HUES48 (cell line): ENCODE results near the gene GRIK5.
"Not testable (repeated sequence)": the region's sequence is repeated elsewhere in the genome, so short reads cannot be mapped to it uniquely, and the experiment has no call there.

Experiments used
- H3K27ac ChIP-seq: one replicate; pipeline ENCODE4 v1.7.0; 2013; ENCODE audit warnings: low read depth, low read length, inconsistent platforms
- H3K27me3 ChIP-seq: 2 replicates; pipeline ENCODE4 v1.6.1; 2013; ENCODE audit warnings: mild to moderate bottlenecking, low read length; ENCODE audit not compliant: control insufficient read depth, insufficient read depth
- H3K36me3 ChIP-seq: 2 replicates; pipeline ENCODE4 v1.6.1; 2013; ENCODE audit warnings: low read length; ENCODE audit not compliant: control insufficient read depth, insufficient read depth
- H3K4me1 ChIP-seq: 2 replicates; pipeline ENCODE4 v1.6.1; 2013; ENCODE audit warnings: mild to moderate bottlenecking, low read length; ENCODE audit not compliant: control insufficient read depth, insufficient read depth
- H3K4me3 ChIP-seq: 2 replicates; pipeline ENCODE4 v1.5.1; 2013; ENCODE audit warnings: mild to moderate bottlenecking, low read depth, low read length
- H3K9ac ChIP-seq: 2 replicates; pipeline ENCODE4 v1.6.1; 2013; ENCODE audit warnings: mild to moderate bottlenecking, low read depth, low read length, moderate library complexity
- H3K9me3 ChIP-seq: 2 replicates; pipeline ENCODE4 v1.6.1; 2013; ENCODE audit warnings: low read length; ENCODE audit not compliant: control insufficient read depth, insufficient read depth

GRIK5 gene

DNA sequence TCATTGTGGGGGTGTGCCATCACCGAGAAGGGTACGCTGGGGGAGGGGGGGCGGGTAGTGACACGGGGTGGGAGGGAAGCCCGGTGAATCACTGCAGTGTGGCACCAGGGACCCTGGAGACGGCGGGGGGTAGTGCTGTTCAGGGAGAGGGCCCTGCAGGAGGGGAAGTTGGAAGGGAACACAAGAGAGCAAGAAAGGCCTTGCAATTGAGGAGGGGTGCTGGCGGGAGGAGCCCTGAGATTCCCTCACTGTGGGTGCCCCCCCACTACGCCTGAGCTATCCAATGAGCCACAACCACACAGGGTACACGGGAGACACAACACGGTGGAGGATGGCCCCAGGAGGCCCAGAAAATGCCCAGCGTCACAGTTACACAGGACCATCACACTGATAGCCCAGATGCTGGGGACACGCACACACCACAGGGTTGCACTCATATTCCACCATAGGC is 75.5 kb downstream of the GRIK5 start:
- Histone ChIP-seq H3K9me3 (no peaks in the 10 kb centered on the region), H3K4me3 (peak overlapping the region; percentile 60; the same call in 1 of the 2 replicates), H3K9ac (no peak overlapping the region), H3K27ac (no peak overlapping the region), H3K27me3 (peaks cover 55% of the 10 kb centered on the region), H3K36me3 (no peaks in the 10 kb centered on the region), H3K4me1 (peaks cover 12% of the 10 kb centered on the region)

DNA sequence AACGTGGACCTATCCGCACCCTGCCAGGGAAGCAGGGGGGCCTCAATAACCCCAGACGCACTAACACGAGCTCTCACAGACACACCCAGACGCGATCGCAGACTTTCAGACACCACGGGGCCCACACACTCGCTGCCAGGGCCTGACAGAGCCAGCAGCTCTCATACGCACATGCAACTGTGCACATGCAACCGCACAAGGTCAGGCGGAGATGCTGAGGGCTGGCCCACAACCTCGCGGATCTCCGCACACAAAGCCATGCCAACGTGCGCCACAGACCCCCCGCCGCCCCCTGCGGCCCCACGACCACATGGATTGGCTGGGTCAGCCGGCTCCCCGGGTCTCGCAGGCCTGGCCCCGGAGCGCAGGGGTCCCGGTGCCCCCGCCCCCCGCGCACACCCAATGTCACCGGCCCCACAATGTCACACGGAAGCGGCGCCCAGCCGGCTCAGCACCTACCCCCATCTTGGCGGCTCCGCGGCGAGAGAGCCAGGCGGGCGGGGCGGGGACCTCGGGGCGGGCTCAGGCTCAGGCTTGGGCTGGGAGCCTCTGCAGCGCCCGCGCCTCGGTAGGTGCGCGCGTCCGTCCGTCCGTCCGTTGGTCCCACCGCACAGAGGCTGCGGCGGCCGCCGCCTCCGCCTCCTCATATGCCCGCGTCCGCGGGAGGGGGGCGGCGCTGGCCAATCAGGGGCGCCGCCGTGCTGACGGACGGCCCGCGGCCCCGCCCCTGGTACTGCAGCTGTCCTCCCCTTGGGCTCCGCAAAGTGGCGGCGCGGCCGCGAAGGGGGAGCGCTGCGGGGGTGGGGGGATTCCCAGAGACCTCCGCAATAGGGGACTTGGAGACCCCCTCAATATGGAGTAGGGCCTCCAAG is 76.2 kb downstream of the GRIK5 start, which contains the start of gene ATP1A3:
Gene ATP1A3 (minus strand): TSS at position 619 of the 872 bp plus-strand sequence. CDS start 154 bp downstream, at position 465.
- Histone ChIP-seq H3K4me1 (peaks cover 9% of the 10 kb centered on the region), H3K36me3 (no peaks in the 10 kb centered on the region), H3K27ac (no peak within 1 kb of the TSS), H3K4me3 (peak within 1 kb of the TSS; percentile 60), H3K9ac (no peak within 1 kb of the TSS), H3K9me3 (no peaks in the 10 kb centered on the region), H3K27me3 (peaks cover 49% of the 10 kb centered on the region)

DNA sequence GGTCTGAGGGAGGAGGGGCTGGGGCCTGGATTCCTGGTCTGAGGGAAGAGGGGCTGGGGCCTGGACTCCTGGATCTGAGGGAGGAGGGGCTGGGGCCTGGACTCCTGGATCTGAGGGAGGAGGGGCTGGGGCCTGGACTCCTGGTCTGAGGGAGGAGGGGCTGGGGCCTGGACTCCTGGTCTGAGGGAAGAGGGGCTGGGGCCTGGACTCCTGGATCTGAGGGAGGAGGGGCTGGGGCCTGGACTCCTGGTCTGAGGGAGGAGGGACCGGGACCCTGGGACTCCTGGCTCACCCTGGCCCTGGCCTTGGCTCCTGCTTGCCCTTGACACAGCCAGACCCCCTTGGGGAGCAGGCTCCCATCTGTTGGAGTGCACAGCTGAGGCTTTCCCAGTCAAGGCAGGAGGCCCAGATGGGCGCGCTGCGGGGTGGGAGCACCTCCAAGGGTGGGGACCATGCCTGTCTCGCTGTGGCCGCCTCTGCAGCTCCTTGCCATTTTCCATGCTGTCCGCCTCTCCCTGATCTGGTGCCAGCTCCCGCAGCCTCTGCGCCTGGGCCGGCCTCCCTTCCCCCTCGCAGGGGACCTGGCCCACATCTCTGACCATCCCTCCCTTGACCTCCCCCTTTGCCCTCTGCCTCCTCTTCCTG is 78.0 kb downstream of the GRIK5 start:
- H3K9me3 ChIP-seq, H3K4me3 ChIP-seq, H3K4me1 ChIP-seq, H3K27ac ChIP-seq, H3K36me3 ChIP-seq, H3K9ac ChIP-seq: not testable (repeated sequence)
- H3K27me3 ChIP-seq, result peaks cover 37% of the 10 kb centered on the region

DNA sequence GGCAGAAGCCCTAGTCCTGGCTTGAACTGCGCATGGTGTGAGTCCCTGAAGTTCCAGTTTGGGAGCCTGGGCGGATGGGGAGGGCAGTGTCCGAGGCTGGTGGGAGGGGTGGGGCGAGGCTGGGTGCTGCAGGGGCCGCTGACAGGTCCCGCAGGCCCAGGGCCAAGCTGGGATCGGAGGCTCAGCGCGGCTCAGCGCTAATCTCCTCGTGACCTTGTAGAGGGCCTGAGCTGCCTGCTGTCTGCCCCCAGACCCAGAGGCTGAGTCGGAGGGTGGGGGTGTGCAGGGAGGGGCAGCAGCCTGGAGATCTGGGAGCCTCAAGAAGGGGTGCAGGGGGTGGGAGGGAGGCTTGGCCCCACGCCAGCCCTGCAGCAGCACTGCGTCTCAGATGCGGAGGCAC is 79.0 kb downstream of the GRIK5 start:
- Histone ChIP-seq H3K4me1 (peaks cover 4% of the 10 kb centered on the region; the same call in 1 of the 2 replicates), H3K4me3 (no peak overlapping the region), H3K36me3 (peaks cover 12% of the 10 kb centered on the region; the same call in 1 of the 2 replicates), H3K27ac (no peak overlapping the region), H3K27me3 (peaks cover 27% of the 10 kb centered on the region), H3K9me3 (no peaks in the 10 kb centered on the region), H3K9ac (no peak overlapping the region)

DNA sequence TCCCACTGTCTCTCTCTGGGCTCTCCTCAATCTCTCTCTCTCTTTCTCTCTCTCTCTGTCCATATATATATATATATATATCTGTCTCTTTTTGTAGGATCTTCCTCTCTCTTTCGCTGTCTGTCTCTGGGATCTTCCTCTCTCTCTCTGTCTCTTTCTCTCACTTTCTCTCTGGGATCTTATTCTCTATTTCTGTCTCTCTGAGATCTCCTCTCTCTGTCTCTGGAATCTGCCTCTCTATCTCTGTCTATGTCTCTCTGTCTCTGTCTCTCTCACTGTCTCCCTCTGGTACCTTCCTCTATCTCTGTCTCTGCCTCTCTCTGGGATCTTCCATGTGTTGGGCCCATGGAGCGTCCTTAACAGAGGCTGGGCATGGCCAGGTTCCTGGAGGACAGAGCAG is 79.4 kb downstream of the GRIK5 start:
- H3K27me3 ChIP-seq, result peaks cover 22% of the 10 kb centered on the region
- no peak overlapping the region for H3K4me3 ChIP-seq
- H3K36me3 ChIP-seq, result peaks cover 12% of the 10 kb centered on the region; the same call in 1 of the 2 replicates
- H3K27ac ChIP-seq, result no peak overlapping the region
- H3K9me3 ChIP-seq, result no peaks in the 10 kb centered on the region
- peaks cover 4% of the 10 kb centered on the region; the same call in 1 of the 2 replicates for H3K4me1 ChIP-seq
- no peak overlapping the region for H3K9ac ChIP-seq

DNA sequence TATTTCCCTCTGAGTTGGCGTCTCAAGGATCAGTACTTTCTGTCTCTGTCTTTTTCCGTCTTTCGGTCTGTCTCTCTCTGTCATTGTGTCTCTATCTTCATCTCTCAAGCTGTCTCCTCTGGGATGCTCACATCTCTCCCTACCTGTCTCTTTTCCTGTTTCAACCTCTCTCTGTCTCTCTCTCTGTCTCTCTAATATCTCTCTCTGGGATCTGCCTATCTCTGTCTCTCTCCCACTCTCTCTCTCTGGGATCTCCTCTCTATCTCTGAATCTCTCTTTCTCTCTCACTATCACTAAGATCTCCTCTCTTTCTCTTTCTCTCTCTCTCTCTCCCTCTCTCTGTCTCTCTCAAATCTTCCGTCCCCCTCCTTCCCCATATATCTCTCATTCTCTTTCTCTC is 80.0 kb downstream of the GRIK5 start:
- H3K4me3 ChIP-seq, result no peak overlapping the region
- H3K4me1 ChIP-seq, result peaks cover 4% of the 10 kb centered on the region; the same call in 1 of the 2 replicates
- no peaks in the 10 kb centered on the region for H3K9me3 ChIP-seq
- peaks cover 17% of the 10 kb centered on the region for H3K27me3 ChIP-seq
- H3K9ac ChIP-seq, result no peak overlapping the region
- H3K27ac ChIP-seq, result no peak overlapping the region
- H3K36me3 ChIP-seq, result peaks cover 15% of the 10 kb centered on the region; the same call in 1 of the 2 replicates

DNA sequence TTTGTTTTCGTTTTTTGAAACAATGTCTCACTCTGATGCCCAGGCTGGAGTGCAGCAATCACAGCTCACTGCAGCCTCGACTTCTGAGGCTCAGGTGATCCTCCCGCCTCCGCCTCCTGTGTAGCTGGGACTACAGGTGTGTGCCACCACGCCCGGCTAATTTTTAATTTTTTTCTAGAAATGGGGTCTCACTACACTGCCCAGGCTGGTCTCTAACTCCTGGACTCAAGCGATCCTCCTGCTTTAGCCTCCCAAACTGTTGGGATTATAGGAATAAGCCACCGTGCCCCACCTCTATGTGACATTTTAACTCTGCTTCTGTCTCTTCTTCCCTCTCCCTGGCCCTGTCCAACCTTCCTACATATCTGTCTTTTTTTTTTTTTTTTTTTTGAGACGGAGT is 81.1 kb downstream of the GRIK5 start:
- no peaks in the 10 kb centered on the region for H3K9me3 ChIP-seq
- H3K36me3 ChIP-seq, result peaks cover 15% of the 10 kb centered on the region; the same call in 1 of the 2 replicates
- no peak overlapping the region for H3K4me3 ChIP-seq
- peaks cover 8% of the 10 kb centered on the region for H3K27me3 ChIP-seq
- peaks cover 4% of the 10 kb centered on the region; the same call in 1 of the 2 replicates for H3K4me1 ChIP-seq
- no peak overlapping the region for H3K9ac ChIP-seq
- H3K27ac ChIP-seq, result no peak overlapping the region

DNA sequence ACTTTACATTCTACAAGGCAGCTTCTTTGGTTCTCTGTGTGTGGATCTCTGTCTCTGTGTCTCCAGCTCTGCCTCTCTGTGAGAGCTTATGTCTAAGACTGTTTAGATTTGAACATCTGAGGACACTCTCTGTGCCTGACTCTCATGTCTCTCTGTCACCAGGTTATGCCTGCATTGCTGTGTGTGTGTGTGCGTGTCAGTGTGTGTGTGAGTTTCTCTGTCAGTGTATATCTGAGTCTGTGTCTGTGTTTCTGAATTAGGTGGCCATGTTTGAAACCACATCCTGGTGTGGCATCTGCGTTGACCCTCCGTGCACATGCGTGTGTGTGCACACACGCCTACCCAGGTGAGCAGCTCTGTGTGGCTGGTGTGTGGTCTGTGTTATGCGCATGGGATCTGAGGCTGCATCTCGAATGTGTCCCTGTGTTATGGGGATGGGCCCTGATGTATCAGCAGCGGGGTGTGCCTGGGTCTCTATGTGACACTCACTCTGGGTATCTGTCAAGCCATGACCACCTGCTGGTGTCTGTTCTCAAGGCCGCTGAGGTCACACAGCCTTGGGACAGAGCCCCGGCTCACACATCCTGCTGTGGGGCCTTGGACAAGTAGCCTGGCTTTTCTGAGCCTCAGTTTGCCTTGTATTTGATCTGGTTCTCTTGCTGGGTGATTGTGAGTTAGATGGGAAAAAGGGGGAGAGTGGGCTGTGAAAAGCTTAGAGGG is 82.7 kb downstream of the GRIK5 start:
- Histone ChIP-seq H3K4me1 (no peaks in the 10 kb centered on the region), H3K36me3 (peaks cover 15% of the 10 kb centered on the region; the same call in 1 of the 2 replicates), H3K27ac (no peak overlapping the region), H3K4me3 (no peak overlapping the region), H3K27me3 (no peaks in the 10 kb centered on the region), H3K9me3 (no peaks in the 10 kb centered on the region), H3K9ac (no peak overlapping the region)

DNA sequence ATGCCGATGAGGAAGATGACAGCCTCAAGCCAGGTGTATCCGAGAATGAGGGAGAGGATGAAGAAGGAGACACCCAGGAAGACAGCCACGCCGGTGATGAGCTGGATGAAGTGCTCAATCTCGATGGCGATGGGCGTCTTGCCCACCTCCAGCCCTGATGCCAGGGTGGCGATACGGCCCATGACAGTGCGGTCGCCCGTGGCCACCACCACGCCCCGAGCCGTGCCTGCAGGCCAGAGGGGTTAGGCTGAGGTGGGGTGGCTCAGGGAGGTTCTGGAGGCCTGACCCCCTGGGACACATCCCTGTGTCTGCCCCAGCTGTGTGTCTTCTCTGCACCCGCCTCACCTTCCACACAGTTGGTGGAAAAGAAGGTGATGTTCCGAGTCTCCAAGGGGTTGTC is 85.0 kb downstream of the GRIK5 start:
- Histone ChIP-seq H3K9ac (no peak overlapping the region), H3K27ac (no peak overlapping the region), H3K9me3 (no peaks in the 10 kb centered on the region), H3K4me3 (no peak overlapping the region), H3K4me1 (no peaks in the 10 kb centered on the region), H3K36me3 (peaks cover 19% of the 10 kb centered on the region; the same call in 1 of the 2 replicates), H3K27me3 (no peaks in the 10 kb centered on the region)

DNA sequence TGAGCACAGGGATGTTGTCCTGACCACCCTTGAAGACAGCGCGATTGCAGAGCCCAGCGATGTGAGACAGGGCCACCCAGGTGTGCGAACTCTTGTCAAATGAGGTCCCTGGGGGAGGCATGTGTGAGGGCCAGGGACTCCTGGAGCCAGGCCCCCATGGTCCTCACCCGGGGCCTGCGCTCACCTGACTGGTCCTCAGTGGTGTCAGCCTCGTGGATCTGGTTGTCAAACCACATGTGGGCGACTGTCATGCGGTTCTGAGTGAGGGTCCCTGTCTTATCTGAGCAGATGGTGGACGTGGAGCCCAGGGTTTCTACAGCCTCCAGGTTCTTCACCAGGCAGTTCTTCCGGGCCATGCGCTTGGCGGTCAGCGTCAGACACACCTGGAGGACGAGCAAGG is 88.3 kb downstream of the GRIK5 start:
- Histone ChIP-seq H3K9ac (no peak overlapping the region), H3K27me3 (no peaks in the 10 kb centered on the region), H3K4me3 (no peak overlapping the region), H3K4me1 (no peaks in the 10 kb centered on the region), H3K27ac (no peak overlapping the region), H3K9me3 (no peaks in the 10 kb centered on the region), H3K36me3 (peaks cover 8% of the 10 kb centered on the region; the same call in 1 of the 2 replicates)
